GM10248 (cell line): ENCODE results near the gene SLC17A3.

Source experiments
- CTCF ChIA-PET: fragments of 300-600 bp; sonication (Branson Sonifier 250); formaldehyde crosslinking; extraction: SDS; loops from one replicate; lab custom pipeline; 2021; ENCODE audit warnings: antibody characterized with exemption; lab: Yijun Ruan, JAX
- POLR2A ChIA-PET: fragments of 350-650 bp; sonication (Branson Sonifier 250); formaldehyde crosslinking; extraction: SDS; loops from one replicate; lab custom pipeline; 2020; ENCODE audit warnings: antibody characterized with exemption; lab: Yijun Ruan, JAX
- DNase-seq: peaks from one replicate; pipeline ENCODE4 v3.0.0; 2012; ENCODE audit errors: extremely low spot score
- TF ChIP-seq, protein P1 (sequence below): IDR thresholded peaks from 2 replicates; pipeline ENCODE4 v1.5.1; 2012; ENCODE audit warnings: mild to moderate bottlenecking, low read depth; ENCODE audit errors: extremely low read depth, missing control alignments, control extremely low read depth

The SLC17A3 gene

DNA sequence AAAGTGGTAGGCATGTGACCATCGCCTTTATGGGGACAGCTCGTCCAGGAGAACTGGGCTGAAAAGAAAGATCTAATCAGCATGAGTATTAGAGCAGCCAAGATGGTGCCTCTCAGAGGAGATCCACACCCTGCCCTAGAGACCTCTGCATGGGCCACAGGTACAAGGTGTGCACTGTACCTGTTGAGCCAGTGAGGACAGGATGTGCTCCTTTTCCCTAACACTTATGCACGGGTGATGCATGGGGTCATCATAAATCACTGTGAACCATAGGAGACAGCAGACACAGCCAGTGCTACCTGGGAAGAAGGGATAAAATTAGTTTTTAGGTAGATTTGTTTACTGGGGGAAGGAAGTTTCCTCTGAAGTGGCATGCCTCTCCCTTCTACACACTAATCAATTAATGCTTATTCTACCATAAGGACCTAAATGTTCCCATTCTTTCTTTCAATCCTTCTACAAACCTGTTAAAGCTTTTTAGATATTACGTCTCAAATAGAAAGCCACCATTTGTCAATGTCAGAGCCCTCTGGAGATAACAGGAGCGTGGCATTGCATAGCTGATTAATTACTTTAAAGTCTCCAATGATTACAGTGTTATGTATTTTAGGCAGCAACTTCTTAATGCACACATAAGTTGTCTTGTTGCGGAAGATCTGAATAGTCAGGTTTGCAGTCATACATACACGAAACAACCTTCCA is 42.9 kb upstream of the SLC17A3 start:
- DNase-seq, result no peak
- ChIA-PET CTCF (no interaction called here), POLR2A (no interaction called here)
- TF ChIP-seq, protein P1, sequence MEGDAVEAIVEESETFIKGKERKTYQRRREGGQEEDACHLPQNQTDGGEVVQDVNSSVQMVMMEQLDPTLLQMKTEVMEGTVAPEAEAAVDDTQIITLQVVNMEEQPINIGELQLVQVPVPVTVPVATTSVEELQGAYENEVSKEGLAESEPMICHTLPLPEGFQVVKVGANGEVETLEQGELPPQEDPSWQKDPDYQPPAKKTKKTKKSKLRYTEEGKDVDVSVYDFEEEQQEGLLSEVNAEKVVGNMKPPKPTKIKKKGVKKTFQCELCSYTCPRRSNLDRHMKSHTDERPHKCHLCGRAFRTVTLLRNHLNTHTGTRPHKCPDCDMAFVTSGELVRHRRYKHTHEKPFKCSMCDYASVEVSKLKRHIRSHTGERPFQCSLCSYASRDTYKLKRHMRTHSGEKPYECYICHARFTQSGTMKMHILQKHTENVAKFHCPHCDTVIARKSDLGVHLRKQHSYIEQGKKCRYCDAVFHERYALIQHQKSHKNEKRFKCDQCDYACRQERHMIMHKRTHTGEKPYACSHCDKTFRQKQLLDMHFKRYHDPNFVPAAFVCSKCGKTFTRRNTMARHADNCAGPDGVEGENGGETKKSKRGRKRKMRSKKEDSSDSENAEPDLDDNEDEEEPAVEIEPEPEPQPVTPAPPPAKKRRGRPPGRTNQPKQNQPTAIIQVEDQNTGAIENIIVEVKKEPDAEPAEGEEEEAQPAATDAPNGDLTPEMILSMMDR, result no peak

DNA sequence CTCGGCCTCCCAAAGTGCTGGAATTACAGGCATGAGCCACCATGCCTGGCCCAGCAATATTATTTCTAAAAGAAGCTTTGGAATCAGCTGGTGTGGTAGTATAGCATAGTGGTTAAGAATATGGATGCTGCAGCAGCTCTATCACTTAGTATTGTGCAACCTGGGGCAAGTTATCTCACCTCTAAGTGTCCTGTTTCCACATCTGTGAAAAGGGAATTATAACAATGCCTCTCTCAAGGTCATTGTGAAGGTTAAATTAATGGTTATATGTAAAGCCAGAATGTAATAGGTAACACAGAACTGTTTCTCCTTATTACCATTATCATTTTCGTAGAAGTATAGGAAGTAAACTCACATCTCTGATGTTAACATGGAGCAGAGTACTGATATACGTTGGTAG is 42.3 kb upstream of the SLC17A3 start:
- ChIA-PET POLR2A (no interaction called here), CTCF (no interaction called here)
- DNase-seq, result no peak
- TF ChIP-seq, protein P1, result no peak

DNA sequence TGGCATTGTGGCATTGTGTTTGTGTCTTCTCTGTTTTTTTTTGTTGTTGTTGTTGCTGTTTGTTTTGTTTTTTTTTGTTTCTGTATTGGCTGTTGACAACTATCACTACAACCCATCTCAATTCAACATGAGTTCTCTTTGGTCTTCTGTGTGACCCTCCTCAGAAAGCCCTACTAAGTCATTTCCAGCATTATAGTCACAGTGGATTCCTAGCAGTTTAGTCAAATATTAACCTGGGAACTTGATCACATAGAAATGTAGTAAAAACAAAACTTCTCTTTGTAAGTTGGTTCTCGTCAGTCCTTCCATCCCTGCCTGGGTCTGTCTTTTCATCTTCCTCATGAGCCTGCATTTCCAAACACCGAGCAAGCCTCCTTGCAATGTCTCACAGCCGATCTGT is 39.7 kb upstream of the SLC17A3 start:
- POLR2A ChIA-PET, result interaction anchor here (0.6 kb wide), 1 partner anchor 64 kb away, joined by 4 read pairs; no protein-coding TSS in a partner anchor

DNA sequence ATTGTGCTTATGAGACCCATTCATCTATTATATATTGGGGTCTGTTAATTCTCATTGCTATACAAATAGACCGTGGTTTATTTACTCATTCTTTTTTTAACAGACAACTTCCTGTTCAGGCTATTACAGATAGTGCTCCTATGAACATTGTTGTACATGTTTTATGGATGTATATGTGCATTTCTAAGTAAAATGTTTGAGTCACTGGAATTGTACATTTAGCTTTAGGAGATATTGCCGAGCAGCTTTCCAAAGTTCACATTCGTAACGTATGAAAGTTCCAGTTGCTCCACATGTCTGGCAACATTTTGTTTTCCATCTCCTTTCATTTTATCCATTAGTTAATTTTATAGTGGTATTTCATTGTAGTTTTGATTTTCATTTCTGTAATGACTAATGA is 37.3 kb upstream of the SLC17A3 start:
- POLR2A ChIA-PET, result no interaction called here
- TF ChIP-seq, protein P1, result no peak
- DNase-seq, result no peak
- CTCF ChIA-PET, result interaction anchor here (0.6 to 1.6 kb wide), 2 partner anchors 11 to 81 kb away, joined by 3 read pairs; no protein-coding TSS in a partner anchor

More for the DNA sequence above, 39.7 kb upstream of the SLC17A3 start:
- CTCF ChIA-PET, result interaction anchor here (1.0 to 1.6 kb wide), 2 partner anchors 12 to 14 kb away, joined by 3 to 4 read pairs; no protein-coding TSS in a partner anchor
- TF ChIP-seq, protein P1, result no peak
- DNase-seq, result no peak

DNA sequence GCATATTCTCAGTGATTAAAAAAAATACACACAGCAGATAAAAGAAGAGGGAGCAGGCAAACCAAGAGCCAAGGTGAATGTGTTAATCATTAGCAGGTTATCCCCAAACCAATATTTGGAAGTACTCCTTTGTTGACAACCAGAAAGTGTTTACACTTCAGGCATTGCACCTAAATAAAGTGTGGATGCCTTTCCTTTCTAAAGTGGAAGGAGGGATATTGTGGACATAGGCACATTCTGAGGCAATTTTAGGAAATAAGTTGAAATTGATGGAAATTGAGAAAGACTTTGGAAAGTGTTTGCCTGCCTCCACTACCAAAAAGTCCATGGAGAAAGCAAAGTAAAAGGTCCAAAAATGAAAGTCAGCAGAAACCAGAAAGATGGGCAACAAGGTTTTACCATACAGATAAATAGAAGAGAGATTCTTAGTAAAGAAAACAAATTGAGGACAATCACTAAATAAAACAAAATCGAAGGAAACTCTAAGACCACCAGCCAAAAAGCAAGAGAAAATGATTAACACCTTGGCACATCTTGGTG is 33.5 kb upstream of the SLC17A3 start:
- no peak for DNase-seq
- TF ChIP-seq, protein P1, result no peak
- POLR2A ChIA-PET, result no interaction called here
- CTCF ChIA-PET, result interaction anchor here (0.6 kb wide), 1 partner anchor 361 kb away, joined by 3 read pairs; no protein-coding TSS in a partner anchor

DNA sequence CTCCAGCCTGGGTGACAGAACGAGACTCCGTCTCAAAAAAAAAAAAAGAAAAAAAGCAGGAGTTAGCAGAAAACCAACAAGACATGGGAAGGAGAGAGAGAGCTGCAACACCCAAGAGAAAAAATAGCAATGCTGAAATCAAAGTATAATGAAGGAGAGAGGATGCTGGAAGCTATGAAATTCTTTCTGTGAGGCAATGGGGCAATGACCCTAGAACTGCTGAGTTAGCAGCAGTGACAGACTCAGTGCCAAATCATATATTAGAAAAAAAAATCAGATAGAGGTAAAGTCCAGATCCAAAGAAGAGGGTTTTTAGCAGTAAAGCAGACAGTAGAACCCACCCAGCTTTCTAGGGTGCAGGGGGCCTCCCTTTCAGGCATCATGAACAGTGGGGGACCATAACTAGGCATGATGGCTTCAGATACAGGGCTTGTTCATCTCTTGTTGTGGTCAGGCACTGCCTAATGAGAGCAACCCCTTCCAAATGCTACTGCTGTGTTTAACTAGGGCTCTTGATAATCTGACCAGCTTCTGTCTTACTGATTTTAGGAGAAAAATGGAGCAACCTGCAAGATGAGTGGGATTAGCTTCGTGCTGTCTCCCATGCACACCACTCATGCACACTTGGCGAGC is 29.5 kb upstream of the SLC17A3 start:
- CTCF ChIA-PET, result interaction anchor here (0.9 kb wide), 1 partner anchor 625 kb away, joined by 3 read pairs; no protein-coding TSS in a partner anchor
- TF ChIP-seq, protein P1, result no peak
- no peak for DNase-seq
- POLR2A ChIA-PET, result no interaction called here
